GM21528 (cell line): Measurements from ENCODE around the gene CELF1.

Experiments
- ATAC-seq: cut with Tn5 transposase; IDR thresholded peaks from one replicate; pipeline ENCODE4 v1.9.1; 2021; ENCODE audit warnings: mild to moderate bottlenecking, moderate library complexity; ENCODE audit not compliant: unreplicated experiment, low FRiP score

CELF1 gene

GRCh38 chr11:47514825-47515647 is 37.9 kb downstream of the CELF1 start:
- ATAC-seq = peak; percentile 49

- ATAC-seq = no peak
Observed at GRCh38 chr11:47512701-47513100, 40.2 kb downstream of the CELF1 start.

DNA sequence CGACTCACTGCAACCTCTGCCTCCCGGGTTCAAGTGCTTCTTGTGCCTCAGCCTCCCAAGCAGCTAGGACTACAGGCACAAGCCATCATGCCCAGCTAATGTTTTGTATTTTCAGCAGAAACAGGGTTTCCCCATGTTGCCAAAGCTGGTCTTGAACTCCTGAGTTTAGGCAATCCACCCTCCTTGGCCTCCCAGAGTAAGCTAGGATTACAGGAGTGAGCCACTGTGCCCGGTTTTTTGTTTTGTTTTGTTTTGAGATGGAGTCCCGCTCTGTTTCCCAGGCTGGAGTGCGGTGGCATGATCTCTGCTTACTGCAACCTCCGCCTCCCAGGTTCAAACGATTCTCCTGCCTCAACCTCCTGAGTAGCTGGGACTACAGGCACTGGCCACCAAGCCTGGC is 41.0 kb downstream of the CELF1 start:
- no peak for ATAC-seq

DNA sequence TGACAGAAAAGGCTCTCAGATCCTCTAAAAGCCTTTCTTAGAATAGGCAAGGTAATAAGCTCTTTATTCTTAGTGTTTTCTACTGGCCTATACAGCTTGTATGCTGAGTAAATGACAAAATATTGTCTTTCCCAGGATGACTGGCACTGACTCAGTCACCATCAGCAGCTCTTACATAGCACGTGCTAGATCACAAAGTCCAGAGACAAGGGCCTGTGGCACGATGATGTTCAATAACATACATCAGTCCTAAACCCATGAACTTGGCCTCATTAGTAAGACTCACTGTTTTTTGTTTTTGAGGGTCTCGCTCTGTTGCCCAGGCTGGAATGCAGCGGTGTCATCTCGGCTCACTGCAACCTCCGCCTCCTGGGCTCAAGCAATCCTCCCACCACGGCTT is 42.7 kb downstream of the CELF1 start:
- no peak for ATAC-seq

DNA sequence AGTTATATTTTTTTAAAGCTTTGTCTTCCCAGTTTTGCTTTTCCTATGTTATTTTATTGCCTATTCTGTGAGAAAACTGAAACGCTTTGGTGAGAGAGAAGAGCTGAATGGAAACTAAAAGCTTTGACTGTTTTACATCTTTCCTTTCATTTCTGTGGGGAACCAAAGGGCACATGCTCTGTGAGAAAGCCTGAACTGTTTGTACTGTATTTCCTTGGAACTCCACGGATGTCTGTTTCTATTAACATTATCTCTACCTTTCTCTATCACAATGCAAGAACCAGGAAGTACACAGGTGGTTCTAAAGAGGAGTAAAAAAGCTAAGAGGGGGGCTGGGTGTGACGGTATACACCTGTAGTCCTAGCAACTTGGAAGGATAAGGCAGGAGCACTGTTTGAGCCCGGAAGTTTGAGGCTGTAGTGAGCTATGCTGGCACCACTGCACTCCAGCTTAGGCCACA is 43.8 kb downstream of the CELF1 start:
- ATAC-seq = no peak

DNA sequence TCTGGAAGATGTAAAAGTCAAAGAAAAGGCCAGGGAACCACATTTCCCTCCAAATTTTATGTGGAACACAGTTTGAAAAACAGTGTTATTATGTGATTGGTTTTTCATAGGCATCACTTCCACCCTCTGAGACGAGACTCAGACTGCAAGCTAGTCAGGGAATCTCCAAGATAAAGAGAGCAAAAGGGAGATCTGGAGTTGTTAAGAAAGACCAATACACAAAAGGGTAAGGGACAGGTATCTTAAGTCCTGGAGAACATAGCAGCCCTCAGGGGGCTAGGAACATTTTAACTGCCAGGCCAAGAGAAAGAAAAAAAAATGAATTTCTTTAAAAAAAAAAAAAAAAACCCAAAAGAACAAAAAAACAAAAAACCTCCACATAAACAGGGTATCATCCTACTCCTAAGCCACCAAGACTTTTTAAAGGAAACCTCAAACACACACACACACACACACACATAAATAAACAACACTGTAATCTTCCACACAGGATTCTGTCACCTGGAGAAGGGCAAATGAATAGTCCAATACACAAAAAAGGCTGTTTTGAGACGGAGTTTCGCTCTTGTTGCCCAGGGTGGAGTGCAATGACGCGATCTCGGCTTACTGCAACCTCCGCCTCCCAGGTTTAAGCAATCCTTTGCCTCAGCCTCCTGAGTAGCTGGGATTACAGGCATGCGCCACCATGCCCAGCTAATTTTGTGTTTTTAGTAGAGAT is 44.5 kb downstream of the CELF1 start:
- no peak for ATAC-seq

DNA sequence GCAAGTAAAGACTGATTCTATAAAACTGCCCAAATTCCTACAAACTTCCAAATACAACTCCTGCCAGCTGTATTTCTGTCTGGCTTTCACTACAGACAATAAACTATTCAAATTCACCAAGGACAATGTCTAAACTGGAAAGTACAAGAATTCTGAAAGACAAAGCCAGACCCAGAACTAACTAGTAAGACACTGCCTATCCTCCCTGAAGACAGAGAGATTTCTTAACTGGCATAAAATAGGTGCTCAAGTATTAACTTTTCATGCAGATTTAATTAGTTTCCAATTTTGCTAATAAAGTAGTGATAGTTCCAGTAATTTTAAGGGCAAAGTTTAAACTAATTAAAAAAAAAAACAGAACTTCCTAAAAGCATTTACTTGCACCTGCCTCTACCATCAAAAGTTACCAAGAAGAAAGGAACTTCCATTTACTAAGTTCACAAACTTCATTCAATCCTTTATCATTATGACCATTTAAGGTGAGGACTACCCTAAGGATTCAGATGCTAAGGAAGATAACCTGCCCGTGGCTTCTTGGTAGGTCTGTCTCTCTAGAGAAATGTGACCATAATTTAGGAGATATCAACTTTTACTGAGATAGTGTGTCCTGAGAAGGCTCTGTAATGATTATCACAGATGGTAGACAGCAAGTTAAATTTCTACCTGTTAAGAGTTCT is 45.2 kb downstream of the CELF1 start:
- ATAC-seq = no peak

DNA sequence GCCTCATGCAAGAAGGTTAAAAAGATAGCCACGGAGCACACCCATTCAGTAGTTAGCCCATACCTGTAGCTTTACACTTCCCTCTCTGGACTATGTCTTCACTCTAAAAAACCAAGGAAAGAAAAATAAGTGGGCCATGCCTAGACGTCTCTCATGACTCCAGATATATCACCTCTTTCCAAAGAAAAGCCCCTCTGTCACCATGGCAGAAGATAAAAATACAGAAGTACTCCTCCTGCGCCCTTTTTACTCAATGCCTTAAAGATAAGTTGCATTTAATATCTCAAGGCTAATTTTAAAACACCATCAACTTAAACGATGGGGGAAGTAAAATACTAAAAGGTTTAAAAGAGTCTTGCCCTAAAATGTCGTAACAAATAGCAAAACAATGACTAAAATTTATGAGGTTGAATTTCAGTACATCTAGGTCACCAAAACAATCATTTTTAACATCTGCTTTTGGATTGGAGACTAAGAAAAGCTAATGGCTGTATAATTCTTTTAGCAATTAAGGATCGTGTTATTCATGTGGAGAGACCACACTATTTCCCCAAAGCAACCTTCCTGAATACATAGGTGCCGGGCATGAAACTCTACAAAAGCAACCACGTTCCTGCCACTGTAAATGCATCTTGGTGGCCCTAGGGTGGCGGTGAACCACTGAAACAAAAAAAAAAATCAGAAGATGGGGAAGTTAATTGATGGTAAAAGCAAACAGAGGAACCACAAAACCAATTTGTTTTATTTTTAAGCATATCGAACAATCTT is 46.0 kb downstream of the CELF1 start:
- ATAC-seq = no peak

DNA sequence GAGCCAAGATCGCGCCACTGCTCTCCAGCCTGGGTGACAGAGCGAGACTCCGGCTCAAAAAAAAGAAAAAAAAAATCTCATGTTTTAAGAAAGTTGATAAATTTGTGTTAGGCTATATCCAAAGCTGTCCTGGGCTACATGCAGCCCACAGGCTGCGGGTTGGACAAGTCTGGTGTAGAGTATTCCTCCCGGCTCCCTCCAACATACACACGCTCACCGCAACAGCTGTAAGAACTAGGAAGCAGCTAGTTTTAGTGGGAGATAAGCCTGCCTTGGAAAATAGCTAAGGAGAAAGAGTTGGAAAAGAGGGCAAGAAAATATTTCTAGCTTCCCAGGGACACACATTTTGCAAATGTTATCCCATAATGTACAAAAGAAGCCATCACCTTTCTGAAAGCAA is 46.6 kb downstream of the CELF1 start:
- no peak for ATAC-seq

GRCh38 chr11:47504910-47505309 is 48.0 kb downstream of the CELF1 start:
- ATAC-seq = no peak

DNA sequence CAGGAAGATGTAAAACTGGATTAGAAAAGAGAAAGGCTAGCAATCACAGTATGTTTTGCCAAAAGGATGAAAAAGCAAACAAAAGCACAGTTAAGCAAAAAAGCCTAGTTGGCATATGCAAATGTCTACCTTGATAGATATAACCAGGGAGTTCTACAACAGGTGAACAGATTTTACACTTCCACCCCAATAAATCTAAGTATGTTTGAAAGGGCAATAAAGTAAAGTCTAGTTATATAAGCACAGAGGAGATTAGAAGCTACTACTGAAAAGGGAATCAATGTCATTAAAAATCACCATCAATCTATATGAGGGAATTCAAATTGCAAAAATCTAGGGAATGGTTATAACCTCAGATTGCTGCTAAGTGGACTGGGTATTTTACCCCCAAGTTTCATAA is 49.7 kb downstream of the CELF1 start:
- no peak for ATAC-seq

- ATAC-seq = no peak
Observed at GRCh38 chr11:47502767-47503166, 50.2 kb downstream of the CELF1 start.

GRCh38 chr11:47501101-47501500 is 51.8 kb downstream of the CELF1 start:
- ATAC-seq = no peak

- no peak for ATAC-seq
Observed at GRCh38 chr11:47500121-47500520, 52.8 kb downstream of the CELF1 start.

- ATAC-seq = no peak
Observed at GRCh38 chr11:47499614-47500013, 53.3 kb downstream of the CELF1 start.

DNA sequence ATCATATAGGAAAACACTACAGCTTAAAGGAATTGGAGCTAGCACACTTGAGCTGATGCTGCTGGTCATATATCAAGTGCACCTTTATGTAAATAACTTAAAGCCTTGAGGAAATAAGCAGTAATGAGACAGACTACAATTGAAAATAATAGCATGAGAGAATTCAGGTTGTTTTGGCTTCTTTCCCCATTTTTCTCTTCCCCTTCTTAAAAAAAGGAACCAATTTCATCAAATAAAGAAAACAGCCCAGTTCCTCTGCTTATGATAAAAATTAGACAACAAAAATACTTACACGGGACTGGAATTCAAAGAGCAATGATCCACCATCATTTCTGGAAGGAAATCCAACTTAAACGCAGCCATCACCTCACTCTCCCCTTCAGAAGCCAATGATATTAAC is 53.8 kb downstream of the CELF1 start:
- ATAC-seq = no peak

- ATAC-seq = no peak
Observed at GRCh38 chr11:47498584-47499152, 54.3 kb downstream of the CELF1 start.

DNA sequence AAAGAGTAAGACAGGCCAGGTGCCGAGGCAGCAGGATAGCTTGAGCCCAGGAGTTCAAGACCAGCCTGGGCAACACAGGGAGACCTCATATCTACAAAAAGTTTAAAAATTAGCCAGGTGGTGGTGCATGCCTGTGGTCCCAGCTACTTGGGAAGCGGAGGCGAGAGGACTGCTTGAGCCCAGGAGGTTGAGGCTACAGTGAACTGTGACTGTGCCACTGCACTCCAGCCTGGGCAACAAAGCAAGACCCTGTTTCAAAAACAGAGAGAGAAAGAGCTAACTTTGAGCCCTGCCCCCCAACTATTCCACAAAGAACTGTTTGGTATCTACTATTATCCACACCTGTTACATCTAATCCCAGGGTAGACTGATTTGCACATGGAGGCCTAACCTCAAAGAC is 54.8 kb downstream of the CELF1 start:
- ATAC-seq = no peak

- ATAC-seq = no peak
Observed at GRCh38 chr11:47496808-47497207, 56.1 kb downstream of the CELF1 start.

GRCh38 chr11:47495856-47496217 is 57.1 kb downstream of the CELF1 start:
- ATAC-seq = no peak
